ENCODE results near the gene XAB2. TPM values are rescaled to one million over a fixed set of nuclear protein-coding genes. Genes with fewer than 3 reads are reported as not detected.
A peak's percentile ranks its signal among the peaks of the same experiment; 100 is the strongest.

XAB2 gene
- total RNA-seq, 1 donor from 2014 or later, result 17.9 TPM

DNA sequence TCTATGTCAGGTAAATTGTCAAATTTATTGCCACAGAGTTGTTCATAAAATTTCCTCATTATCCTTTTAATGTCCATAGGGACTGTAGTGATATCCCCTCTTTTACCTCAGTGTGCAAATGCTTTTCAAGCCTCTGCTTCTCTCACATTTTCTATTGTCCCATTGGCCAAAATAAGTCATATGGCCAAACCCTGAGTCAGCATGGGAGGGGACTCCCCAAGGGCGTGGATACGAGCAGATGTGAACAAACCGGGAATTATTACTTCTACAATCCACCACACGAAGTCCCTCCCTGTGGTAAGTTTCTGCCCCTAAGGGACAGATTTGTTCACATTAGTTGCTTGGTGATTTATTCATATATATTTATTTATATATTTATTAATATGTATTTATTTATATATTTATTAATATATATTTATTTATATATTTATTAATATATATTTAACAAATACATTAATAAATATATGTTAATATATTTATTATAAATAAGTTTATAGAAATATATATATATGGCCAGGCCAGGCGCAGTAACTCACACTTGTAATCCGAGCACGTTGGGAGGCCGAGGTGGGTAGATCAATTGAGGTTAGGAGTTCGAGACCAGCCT, 53.8 kb downstream of the XAB2 start:
- peak; percentile 63 for ATAC-seq

DNA sequence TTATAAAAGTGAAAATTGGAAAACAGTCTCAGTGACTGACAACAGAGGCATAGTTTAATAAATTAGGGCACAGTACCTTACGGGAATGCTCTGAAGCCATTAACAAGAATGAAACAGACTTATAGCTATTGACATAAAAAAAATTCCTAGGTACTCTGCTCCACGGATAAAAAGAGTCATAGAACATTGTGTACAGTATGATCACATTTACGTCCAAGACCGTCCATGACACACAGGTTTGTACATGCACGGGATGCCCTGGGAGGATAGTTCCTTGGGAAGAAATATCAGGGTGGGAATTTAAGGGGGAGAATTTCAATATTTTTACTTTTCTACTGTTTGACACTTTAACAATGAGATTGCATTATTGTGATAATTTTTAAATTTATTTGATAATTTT, 58.6 kb downstream of the XAB2 start:
- ATAC-seq, result no peak

Other genes with a start within 250 kb of the XAB2 start
- 4.8 TPM for gene PEX11G, start 140.5 kb downstream of the XAB2 start, total RNA-seq
- gene ZNF358, start 113.4 kb downstream of the XAB2 start, total RNA-seq, result 11.2 TPM
- gene MCOLN1, start 106.9 kb downstream of the XAB2 start, total RNA-seq, result 9.2 TPM
- 48.1 TPM for gene PNPLA6, start 93.8 kb downstream of the XAB2 start, total RNA-seq
- 21.2 TPM for gene CAMSAP3, start 33.7 kb downstream of the XAB2 start, total RNA-seq
- 91.7 TPM for gene PET100, start 248 bp upstream of the XAB2 start, total RNA-seq
- gene PCP2, start 4.2 kb upstream of the XAB2 start, total RNA-seq, result not detected
- gene STXBP2, start 7.6 kb upstream of the XAB2 start, total RNA-seq, result 62.7 TPM
- not detected for gene RETN, start 39.5 kb upstream of the XAB2 start, total RNA-seq
- 0.24 TPM for gene MCEMP1, start 47.5 kb upstream of the XAB2 start, total RNA-seq
- 127 TPM for gene TRAPPC5, start 51.3 kb upstream of the XAB2 start, total RNA-seq
- gene FCER2, start 72.6 kb upstream of the XAB2 start, total RNA-seq, result 0.20 TPM
- gene CLEC4G, start 102.6 kb upstream of the XAB2 start, total RNA-seq, result not detected
- gene CD209, start 118.0 kb upstream of the XAB2 start, total RNA-seq, result 0.32 TPM
- gene CLEC4M, start 133.7 kb upstream of the XAB2 start, total RNA-seq, result not detected
- gene EVI5L, start 200.7 kb upstream of the XAB2 start, total RNA-seq, result 9.6 TPM
- gene PRR36, start 244.8 kb upstream of the XAB2 start, total RNA-seq, result 0.04 TPM

Data from esophagus mucosa (tissue), 1 donor.